Esophagus muscularis mucosa (tissue), 4 donors: ENCODE results near the gene CAPZA2. TPM values are rescaled to one million over a fixed set of nuclear protein-coding genes. Genes with fewer than 3 reads are reported as not detected.

Experiments used
- DNase-seq: peaks from one replicate; pipeline ENCODE4 v3.0.0-alpha.2; 2017; ENCODE audit errors: extremely low spot score
- H3K27ac ChIP-seq, 4 donors: fragments of 200-600 bp; sonication (generic); replicated peaks in 1 of 4; 1 replicate in 3 of 4; 2 replicates in 1 of 4; pipeline ENCODE4 v1.5.1; 2016 to 2019; ENCODE audit warnings: mild to moderate bottlenecking in 1 of 4
- H3K27me3 ChIP-seq, 4 donors: fragments of 200-600 bp; sonication (generic); one replicate each; pipeline versions ENCODE4 v1.5.1 to v1.6.0; 2016 to 2019
- H3K36me3 ChIP-seq, 4 donors: fragments of 200-600 bp; sonication (generic); one replicate each; pipeline ENCODE4 v1.5.1; 2016 to 2019
- H3K4me1 ChIP-seq, 4 donors: fragments of 200-600 bp; sonication (generic); one replicate each; pipeline ENCODE4 v1.5.1; 2016 to 2019
- H3K4me3 ChIP-seq, 4 donors: fragments of 200-600 bp; sonication (generic); 1 replicate in 2 of 4; 2 replicates in 2 of 4; pipeline ENCODE4 v1.5.1; 2016 to 2019; ENCODE audit warnings: mild to moderate bottlenecking in 4 of 4, moderate library complexity in 1 of 4
- H3K9me3 ChIP-seq, 4 donors: fragments of 200-600 bp; sonication (generic); 1 replicate in 3 of 4; 2 replicates in 1 of 4; pipeline ENCODE4 v1.5.1; 2016 to 2019
- EP300 ChIP-seq: sonication (generic); formaldehyde crosslinking; IDR thresholded peaks from one replicate; pipeline ENCODE4 v1.6.1; 2017; ENCODE audit warnings: antibody characterized with exemption
- POLR2A ChIP-seq: fragments of 450-650 bp; IDR thresholded peaks from one replicate; pipeline ENCODE4 v1.6.1; 2017; ENCODE audit warnings: antibody characterized with exemption, moderate library complexity, mild to moderate bottlenecking, low read depth
- POLR2AphosphoS5 ChIP-seq, 2 donors: sonication (generic); formaldehyde crosslinking; IDR thresholded peaks; one replicate each; pipeline ENCODE4 v1.6.1; 2017; ENCODE audit warnings: antibody characterized with exemption in 2 of 2
- WGBS: methylation state at CpG from one replicate; pipeline ENCODE4 v1.1.5; 2018; 5-methylcytosine and 5-hydroxymethylcytosine counted together
- intact Hi-C: fragments of 100-400 bp; cut with DNase I; formaldehyde crosslinking; loops from one replicate; pipeline ENCODE4 v1.15.1; 2023
- total RNA-seq, 4 donors: library from RNA; depleted of rRNA; stranded (reverse); fragments of >200 nt; gene quantifications; one replicate each; pipeline versions ENCODE4 v1.1.0 to v1.2.1, GENCODE V29; 2016
- TF ChIP-seq, protein P1 (sequence below), 3 experiments: fragments of 200-600 bp in 2 of 3; fragments of 450-650 bp in 1 of 3; sonication (generic) in 2 of 3; IDR thresholded peaks; one replicate each; pipeline ENCODE4 v1.5.1; 2017 to 2019; ENCODE audit warnings: antibody characterized with exemption in 3 of 3, mild to moderate bottlenecking in 2 of 3, moderate library complexity in 1 of 3

Gene CAPZA2
- total RNA-seq, 4 donors from 2014 or later: 167 to 223 (median 195) TPM

DNA sequence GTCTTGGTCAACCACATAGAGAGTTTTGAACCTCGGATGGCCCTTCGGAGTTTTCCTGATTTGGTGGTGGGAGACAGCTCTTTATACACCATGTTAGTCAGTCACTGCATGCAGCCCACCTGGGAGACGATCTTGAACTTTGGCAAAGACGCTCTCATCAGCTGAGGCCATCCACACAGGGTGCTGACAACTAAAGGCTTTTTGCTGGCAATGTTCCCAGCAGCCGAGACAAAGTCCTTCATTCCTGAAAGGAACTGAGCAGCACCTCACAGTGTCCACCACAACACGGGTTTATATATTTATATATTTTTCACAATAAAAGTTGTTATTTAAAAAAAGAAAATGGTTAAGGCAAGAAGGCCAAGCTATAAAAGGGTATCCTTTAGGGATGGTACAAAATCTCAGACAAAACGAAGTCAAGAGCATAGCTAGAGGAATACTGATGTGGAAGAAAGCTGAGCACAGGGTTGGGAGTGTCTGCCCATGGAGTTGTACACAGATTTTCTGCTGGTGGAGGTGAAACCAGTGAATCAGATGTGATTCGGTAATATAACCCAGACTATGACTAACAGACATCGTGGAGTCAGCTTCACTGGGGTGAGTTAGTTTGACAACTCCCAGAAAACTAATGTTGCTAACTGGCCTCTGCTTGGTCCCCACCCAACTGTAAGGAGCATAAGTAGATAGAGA, 27.4 kb upstream of the CAPZA2 start:
- H3K9me3 ChIP-seq: no peaks in the 10 kb centered on the region
- TF ChIP-seq POLR2A: no peak
- no peak for TF ChIP-seq POLR2AphosphoS5 (IDR thresholded peaks at IDR 0.05)
- TF ChIP-seq, protein P1, sequence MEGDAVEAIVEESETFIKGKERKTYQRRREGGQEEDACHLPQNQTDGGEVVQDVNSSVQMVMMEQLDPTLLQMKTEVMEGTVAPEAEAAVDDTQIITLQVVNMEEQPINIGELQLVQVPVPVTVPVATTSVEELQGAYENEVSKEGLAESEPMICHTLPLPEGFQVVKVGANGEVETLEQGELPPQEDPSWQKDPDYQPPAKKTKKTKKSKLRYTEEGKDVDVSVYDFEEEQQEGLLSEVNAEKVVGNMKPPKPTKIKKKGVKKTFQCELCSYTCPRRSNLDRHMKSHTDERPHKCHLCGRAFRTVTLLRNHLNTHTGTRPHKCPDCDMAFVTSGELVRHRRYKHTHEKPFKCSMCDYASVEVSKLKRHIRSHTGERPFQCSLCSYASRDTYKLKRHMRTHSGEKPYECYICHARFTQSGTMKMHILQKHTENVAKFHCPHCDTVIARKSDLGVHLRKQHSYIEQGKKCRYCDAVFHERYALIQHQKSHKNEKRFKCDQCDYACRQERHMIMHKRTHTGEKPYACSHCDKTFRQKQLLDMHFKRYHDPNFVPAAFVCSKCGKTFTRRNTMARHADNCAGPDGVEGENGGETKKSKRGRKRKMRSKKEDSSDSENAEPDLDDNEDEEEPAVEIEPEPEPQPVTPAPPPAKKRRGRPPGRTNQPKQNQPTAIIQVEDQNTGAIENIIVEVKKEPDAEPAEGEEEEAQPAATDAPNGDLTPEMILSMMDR (IDR thresholded peaks at IDR 0.05): no peak
- TF ChIP-seq EP300: no peak
- H3K27ac ChIP-seq: no peak overlapping the region
- no peak overlapping the region for H3K4me3 ChIP-seq
- H3K36me3 ChIP-seq: no peaks in the 10 kb centered on the region
- intact Hi-C loops: no loop called here
- no peaks in the 10 kb centered on the region for H3K27me3 ChIP-seq
- WGBS: 54% methylated on average over 9 of the region's 9 CpGs
- no peak for DNase-seq
- H3K4me1 ChIP-seq: peaks cover 0 to 7% (median 0%) of the 10 kb centered on the region in 4 donors

DNA sequence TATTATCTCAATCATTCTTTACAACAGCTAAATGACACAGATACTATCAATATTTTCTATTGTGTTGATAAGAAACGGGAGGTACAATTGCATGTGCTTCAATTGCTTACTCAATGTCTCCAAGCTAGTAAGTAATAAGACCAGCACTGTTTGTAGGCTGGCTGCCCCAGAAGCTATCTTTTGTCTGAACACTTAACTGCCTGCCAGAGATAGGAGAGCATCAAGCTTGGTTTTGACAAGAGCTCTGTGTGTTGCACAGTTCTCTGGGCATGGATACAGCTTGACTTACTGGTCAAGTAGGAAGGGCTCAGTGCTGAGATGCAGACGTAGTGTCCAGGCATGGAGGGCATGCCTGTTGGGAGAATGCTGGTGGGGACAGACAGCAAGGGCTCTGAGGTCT, 26.3 kb upstream of the CAPZA2 start:
- H3K36me3 ChIP-seq: no peaks in the 10 kb centered on the region
- TF ChIP-seq, protein P1 (IDR thresholded peaks at IDR 0.05): no peak
- TF ChIP-seq POLR2A (no peak), POLR2AphosphoS5 (IDR thresholded peaks at IDR 0.05) (no peak), EP300 (no peak)
- H3K27me3 ChIP-seq: no peaks in the 10 kb centered on the region
- WGBS: 89% methylated on average over 2 of the region's 2 CpGs
- H3K4me3 ChIP-seq: no peak overlapping the region
- no peaks in the 10 kb centered on the region for H3K9me3 ChIP-seq
- peaks cover 0 to 7% (median 0%) of the 10 kb centered on the region in 4 donors for H3K4me1 ChIP-seq
- no peak overlapping the region for H3K27ac ChIP-seq
- DNase-seq: no peak
- intact Hi-C loops: no loop called here

DNA sequence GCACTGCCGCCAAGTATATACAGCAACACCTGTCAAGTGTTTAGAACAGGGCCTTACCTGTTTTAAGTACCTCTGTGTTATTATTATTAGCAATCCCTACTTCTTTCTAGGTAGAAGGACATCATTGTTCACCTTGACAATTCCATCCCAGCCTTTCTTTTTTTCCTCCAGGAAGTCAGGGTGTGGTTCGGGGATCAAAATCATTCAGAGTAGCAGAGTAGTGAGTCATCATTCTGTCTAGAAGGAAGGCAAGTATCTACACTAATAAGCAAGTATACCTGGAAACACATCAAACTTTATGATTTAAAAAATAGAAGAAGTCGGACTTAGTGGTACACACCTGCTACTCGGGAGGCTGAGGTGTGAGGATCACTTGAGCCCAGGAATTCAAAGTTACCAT, 25.5 kb upstream of the CAPZA2 start:
- H3K9me3 ChIP-seq: no peaks in the 10 kb centered on the region
- no peak for DNase-seq
- no peak overlapping the region for H3K27ac ChIP-seq
- intact Hi-C loops: no loop called here
- 92% methylated on average over 4 of the region's 4 CpGs for WGBS
- H3K4me3 ChIP-seq: no peak overlapping the region
- peaks cover 0 to 7% (median 0%) of the 10 kb centered on the region in 4 donors for H3K4me1 ChIP-seq
- no peak for TF ChIP-seq EP300
- TF ChIP-seq POLR2A: no peak
- TF ChIP-seq, protein P1 (IDR thresholded peaks at IDR 0.05): no peak
- TF ChIP-seq POLR2AphosphoS5 (IDR thresholded peaks at IDR 0.05): no peak
- H3K27me3 ChIP-seq: no peaks in the 10 kb centered on the region
- H3K36me3 ChIP-seq: no peaks in the 10 kb centered on the region

DNA sequence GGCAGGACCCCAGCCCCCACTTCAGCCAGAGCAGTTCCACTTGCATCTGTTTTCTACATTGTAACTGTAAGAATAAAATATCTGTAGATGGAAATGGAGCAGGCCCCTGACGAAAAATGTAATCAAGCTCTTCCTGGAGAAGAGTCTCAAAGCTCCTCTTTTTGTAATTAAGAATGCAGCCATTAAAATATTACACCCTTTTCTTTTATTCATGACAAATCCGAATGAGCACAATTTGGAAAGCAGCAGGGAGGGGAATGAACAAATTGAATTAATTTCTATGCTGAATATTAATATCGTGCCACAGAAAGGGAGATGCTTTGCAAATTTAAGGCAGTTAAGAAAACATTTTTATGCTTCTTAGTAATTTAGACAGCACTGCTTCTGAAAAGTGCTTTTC, 24.8 kb upstream of the CAPZA2 start:
- Histone ChIP-seq H3K27me3 (no peaks in the 10 kb centered on the region), H3K27ac (no peak overlapping the region), H3K9me3 (no peaks in the 10 kb centered on the region), H3K4me1 (peaks cover 0 to 7% (median 0%) of the 10 kb centered on the region in 4 donors), H3K4me3 (no peak overlapping the region), H3K36me3 (no peaks in the 10 kb centered on the region)
- intact Hi-C loops: no loop called here
- 70% methylated on average over 3 of the region's 3 CpGs for WGBS
- no peak for TF ChIP-seq POLR2A
- TF ChIP-seq EP300: no peak
- TF ChIP-seq POLR2AphosphoS5 (IDR thresholded peaks at IDR 0.05): no peak
- TF ChIP-seq, protein P1 (IDR thresholded peaks at IDR 0.05): no peak
- no peak for DNase-seq

- DNase-seq: no peak
- no peak for TF ChIP-seq EP300
- no peak for TF ChIP-seq POLR2AphosphoS5 (IDR thresholded peaks at IDR 0.05)
- no peak for TF ChIP-seq POLR2A
- TF ChIP-seq, protein P1 (IDR thresholded peaks at IDR 0.05): no peak
- intact Hi-C loops: no loop called here
- Histone ChIP-seq H3K27ac (no peak overlapping the region), H3K4me3 (no peak overlapping the region), H3K36me3 (no peaks in the 10 kb centered on the region), H3K4me1 (no peaks in the 10 kb centered on the region), H3K27me3 (no peaks in the 10 kb centered on the region), H3K9me3 (no peaks in the 10 kb centered on the region)
- WGBS: 69% methylated on average over 5 of the region's 5 CpGs
These were observed 22.1 kb upstream of the CAPZA2 start for GRCh38 chr7:116840256-116840655.
